Pancreas (tissue), 10 donors: ENCODE results near the gene LMBR1. TPM values are rescaled to one million over a fixed set of nuclear protein-coding genes. Genes with fewer than 3 reads are reported as not detected.

Experiments
- ATAC-seq, 4 donors: fragments of 200-7000 bp; cut with Tn5 transposase; one replicate each; pipeline versions ENCODE4 v1.8.0 to v1.9.1; 2020; ENCODE audit warnings: mild to moderate bottlenecking in 4 of 4, moderate library complexity in 4 of 4
- DNase-seq, 6 donors: peaks; one replicate each; pipeline ENCODE4 v3.0.0-alpha.2; 2020
- FAIRE-seq: peaks from 2 replicates; lab custom pipeline; 2012; peaks lifted over from hg19 to GRCh38; lab: Jason Lieb, UNC
- H3K27ac ChIP-seq, 4 donors: fragments of 200-600 bp; sonication (generic); 1 replicate in 3 of 4; 2 replicates in 1 of 4; pipeline versions ENCODE4 v1.5.0 to v1.8.0; 2020
- H3K27me3 ChIP-seq, 4 donors: fragments of 200-600 bp; one replicate each; pipeline ENCODE4 v1.8.0; 2021
- H3K36me3 ChIP-seq, 3 donors: fragments of 200-600 bp; sonication (generic) in 1 of 3; one replicate each; pipeline versions ENCODE4 v1.5.0 to v1.8.0; 2020 to 2021
- H3K4me1 ChIP-seq, 3 donors: fragments of 200-600 bp; one replicate each; pipeline ENCODE4 v1.8.0; 2021
- H3K4me3 ChIP-seq, 4 donors: fragments of 200-600 bp; sonication (generic) in 2 of 4; one replicate each; pipeline versions ENCODE4 v1.5.0 to v1.8.0; 2020 to 2021
- H3K9me3 ChIP-seq, 4 donors: fragments of 200-600 bp; one replicate each; pipeline ENCODE4 v1.8.0; 2021
- WGBS, 2 donors: extraction: QIAGEN DNeasy Blood & Tissue Kit; methylation state at CpG; one replicate each; pipeline ENCODE4 v1.1.7; 2013; 5-methylcytosine and 5-hydroxymethylcytosine counted together
- intact Hi-C, 3 donors: fragments of 100-400 bp; cut with DNase I; formaldehyde crosslinking; loops; one replicate each; pipeline versions ENCODE4 v1.11.1 to v1.14.2; 2022
- polyA plus RNA-seq, 2 donors: library from polyadenylated mRNA; stranded (reverse); fragments of 200-250 nt; gene quantifications; one replicate each; pipeline ENCODE4 v1.2.3, GENCODE V29; 2013
- total RNA-seq, 6 donors: library from RNA; stranded (reverse); fragmentation: NEBNext Ultra II Directional in 4 of 6; extraction: Animal tissue kit (Norgen Biotek cat#: 25700) in 4 of 6; gene quantifications; one replicate each; pipeline versions ENCODE4 v1.2.1 to v1.2.4, GENCODE V29; 2021 to 2023
- TF ChIP-seq, protein P1 (sequence below), 4 donors: fragments of 200-600 bp; sonication (generic) in 3 of 4; IDR thresholded peaks; one replicate each; pipeline versions ENCODE4 v1.5.0 to v1.8.0; 2021; ENCODE audit warnings: antibody characterized with exemption in 4 of 4
- donor health status: healthy with polysubstance abuse.
- donor health status: DM: no; HTN: no; CAD: no; lungs with moderate emphysema.
- donor health status: DM: no; HTN: no; CAD: no.
- donor health status: control.
- donor health status: control.
- donor health status: Bipolar disorder and iron deficiency.
- donor health status: DM: yes; HTN: yes; CAD: no.
- donor health status: DM: no; HTN: no; CAD: no.
- donor health status: DM: no; HTN: no; CAD: no.
- donor health status: DM: yes; HTN: yes; CAD: no.

Gene LMBR1
- total and polyA plus RNA-seq, 8 donors: 6.7 to 40.4 (median 24.7) TPM

DNA sequence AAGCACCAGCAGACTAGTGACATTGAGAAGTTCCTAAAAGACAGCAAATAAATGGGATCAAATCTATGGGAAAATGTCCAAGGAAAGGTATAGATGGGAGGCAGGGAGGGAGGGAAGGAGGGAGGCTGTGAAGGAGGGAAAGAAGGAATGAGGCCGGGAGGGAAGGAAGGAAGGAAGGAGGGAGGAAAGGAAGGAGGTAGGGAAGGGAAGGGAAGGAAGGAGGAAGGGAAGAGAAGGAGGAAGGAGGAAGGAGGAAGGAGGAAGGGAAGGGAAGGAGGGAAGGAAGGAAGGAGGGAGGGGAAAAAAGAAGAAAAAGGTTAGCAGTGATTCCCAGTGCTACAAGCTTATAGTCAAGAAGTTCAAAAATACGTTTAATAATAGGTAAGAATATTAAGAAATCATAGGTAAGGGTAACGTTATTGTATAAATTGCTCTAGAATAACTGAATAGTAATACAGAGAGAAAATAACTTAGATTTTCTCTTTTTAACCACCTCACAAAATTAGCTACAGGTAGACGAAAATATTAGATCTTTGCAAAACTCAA is 106.9 kb downstream of the LMBR1 start:
- Histone ChIP-seq H3K4me1 (peaks cover 0 to 2% (median 0%) of the 10 kb centered on the region in 3 donors), H3K27me3 (no peaks in the 10 kb centered on the region), H3K27ac (no peak overlapping the region), H3K4me3 (no peak overlapping the region), H3K36me3 (no peaks in the 10 kb centered on the region), H3K9me3 (no peaks in the 10 kb centered on the region)
- TF ChIP-seq, protein P1, sequence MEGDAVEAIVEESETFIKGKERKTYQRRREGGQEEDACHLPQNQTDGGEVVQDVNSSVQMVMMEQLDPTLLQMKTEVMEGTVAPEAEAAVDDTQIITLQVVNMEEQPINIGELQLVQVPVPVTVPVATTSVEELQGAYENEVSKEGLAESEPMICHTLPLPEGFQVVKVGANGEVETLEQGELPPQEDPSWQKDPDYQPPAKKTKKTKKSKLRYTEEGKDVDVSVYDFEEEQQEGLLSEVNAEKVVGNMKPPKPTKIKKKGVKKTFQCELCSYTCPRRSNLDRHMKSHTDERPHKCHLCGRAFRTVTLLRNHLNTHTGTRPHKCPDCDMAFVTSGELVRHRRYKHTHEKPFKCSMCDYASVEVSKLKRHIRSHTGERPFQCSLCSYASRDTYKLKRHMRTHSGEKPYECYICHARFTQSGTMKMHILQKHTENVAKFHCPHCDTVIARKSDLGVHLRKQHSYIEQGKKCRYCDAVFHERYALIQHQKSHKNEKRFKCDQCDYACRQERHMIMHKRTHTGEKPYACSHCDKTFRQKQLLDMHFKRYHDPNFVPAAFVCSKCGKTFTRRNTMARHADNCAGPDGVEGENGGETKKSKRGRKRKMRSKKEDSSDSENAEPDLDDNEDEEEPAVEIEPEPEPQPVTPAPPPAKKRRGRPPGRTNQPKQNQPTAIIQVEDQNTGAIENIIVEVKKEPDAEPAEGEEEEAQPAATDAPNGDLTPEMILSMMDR (IDR thresholded peaks at IDR 0.05): no peak
- WGBS, 2 donors: 91 to 94% methylated on average over 4 of the region's 4 CpGs
- intact Hi-C loops: no loop called here
- FAIRE-seq (no peak), ATAC-seq (no peak), DNase-seq (no peak)

DNA sequence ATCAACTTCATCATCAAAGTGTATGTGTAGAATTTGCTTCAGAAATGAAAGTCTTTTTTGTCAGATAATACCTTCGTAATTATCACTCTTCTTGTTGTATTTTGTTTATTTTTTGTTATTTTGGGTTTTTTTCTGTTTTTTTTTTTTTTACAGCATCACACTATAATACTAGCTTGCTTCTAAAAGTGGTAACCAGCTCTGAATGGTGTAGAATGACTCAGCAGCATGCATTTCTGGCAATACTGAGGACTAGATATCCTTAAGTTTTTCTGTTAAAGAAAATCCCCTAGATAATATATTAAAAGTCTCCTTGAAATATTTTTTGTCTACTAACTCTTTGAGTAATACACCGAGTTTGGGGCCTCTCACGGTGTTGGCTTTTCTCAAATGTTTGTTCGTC is 109.1 kb downstream of the LMBR1 start:
- Histone ChIP-seq H3K36me3 (no peaks in the 10 kb centered on the region), H3K4me3 (no peak overlapping the region), H3K4me1 (no peaks in the 10 kb centered on the region), H3K27ac (no peak overlapping the region), H3K9me3 (no peaks in the 10 kb centered on the region), H3K27me3 (no peaks in the 10 kb centered on the region)
- WGBS, 2 donors: 96 to 97% methylated on average over 4 of the region's 4 CpGs
- no peak for FAIRE-seq
- TF ChIP-seq, protein P1 (IDR thresholded peaks at IDR 0.05): no peak
- no peak for ATAC-seq
- intact Hi-C loops: no loop called here
- no peak for DNase-seq

DNA sequence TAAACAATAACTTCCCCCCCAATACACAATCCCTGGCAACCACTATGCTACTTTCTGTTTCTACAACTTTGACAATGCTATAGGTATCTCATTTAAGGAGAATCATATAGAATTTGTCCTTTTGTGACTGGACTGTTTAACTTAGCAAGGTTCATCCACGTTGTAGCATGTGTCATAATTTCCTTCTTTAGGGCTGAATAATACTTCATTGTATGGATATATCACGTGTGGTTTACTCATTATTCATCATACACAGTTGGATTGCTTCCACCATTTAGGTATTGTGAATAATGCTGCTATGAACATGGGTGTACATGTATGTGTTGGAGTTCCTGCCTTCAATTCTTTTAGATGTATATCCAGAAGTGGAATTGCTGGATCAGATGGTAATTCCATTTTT is 111.0 kb downstream of the LMBR1 start:
- FAIRE-seq: no peak
- TF ChIP-seq, protein P1 (IDR thresholded peaks at IDR 0.05): no peak
- no peak overlapping the region for H3K4me3 ChIP-seq
- ATAC-seq: no peak
- intact Hi-C loops: no loop called here
- H3K36me3 ChIP-seq: no peaks in the 10 kb centered on the region
- no peak overlapping the region for H3K27ac ChIP-seq
- H3K27me3 ChIP-seq: no peaks in the 10 kb centered on the region
- DNase-seq: no peak
- WGBS, 2 donors: 90 to 92% methylated on average over 2 of the region's 2 CpGs
- no peaks in the 10 kb centered on the region for H3K9me3 ChIP-seq
- H3K4me1 ChIP-seq: no peaks in the 10 kb centered on the region

DNA sequence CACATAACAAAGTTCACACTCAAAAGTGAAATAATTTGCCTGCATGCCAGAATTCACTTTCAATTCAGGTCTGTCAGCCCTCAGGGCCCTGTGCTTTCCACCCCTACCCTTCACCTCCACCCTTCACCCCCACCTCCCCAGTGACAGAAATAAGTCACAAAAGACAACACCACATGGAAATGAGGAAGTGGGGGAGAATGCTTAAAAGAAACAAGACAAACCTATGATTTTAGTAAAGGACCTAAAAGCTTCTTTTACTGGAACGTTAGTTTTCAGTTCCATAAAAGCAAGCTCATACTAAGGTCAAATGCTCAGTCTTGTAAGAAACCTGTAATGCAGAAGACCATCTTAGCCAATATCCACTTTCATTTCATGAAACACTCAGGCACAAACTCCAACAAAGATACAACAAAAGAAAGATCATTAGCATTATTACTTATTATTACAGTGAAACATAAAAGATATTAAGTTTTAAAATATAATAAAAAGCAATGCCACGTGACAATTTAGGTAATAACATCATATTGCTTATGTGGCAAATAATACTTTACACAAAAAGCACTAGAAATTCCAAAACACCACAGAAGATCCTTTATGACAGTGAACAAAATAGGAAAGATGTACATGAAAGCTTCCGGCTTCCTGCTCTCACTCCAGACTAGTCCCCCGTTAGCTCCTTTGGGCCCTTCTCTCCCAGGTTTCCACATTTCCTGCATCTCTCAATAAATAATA is 112.1 kb downstream of the LMBR1 start:
- ATAC-seq: no peak
- H3K4me3 ChIP-seq: no peak overlapping the region
- no peak for DNase-seq
- no peak for FAIRE-seq
- no peaks in the 10 kb centered on the region for H3K9me3 ChIP-seq
- no peaks in the 10 kb centered on the region for H3K36me3 ChIP-seq
- intact Hi-C loops: no loop called here
- no peaks in the 10 kb centered on the region for H3K4me1 ChIP-seq
- H3K27me3 ChIP-seq: no peaks in the 10 kb centered on the region
- TF ChIP-seq, protein P1 (IDR thresholded peaks at IDR 0.05): no peak
- H3K27ac ChIP-seq: no peak overlapping the region
- 94 to 96% methylated on average over 4 of the region's 4 CpGs for WGBS, 2 donors

DNA sequence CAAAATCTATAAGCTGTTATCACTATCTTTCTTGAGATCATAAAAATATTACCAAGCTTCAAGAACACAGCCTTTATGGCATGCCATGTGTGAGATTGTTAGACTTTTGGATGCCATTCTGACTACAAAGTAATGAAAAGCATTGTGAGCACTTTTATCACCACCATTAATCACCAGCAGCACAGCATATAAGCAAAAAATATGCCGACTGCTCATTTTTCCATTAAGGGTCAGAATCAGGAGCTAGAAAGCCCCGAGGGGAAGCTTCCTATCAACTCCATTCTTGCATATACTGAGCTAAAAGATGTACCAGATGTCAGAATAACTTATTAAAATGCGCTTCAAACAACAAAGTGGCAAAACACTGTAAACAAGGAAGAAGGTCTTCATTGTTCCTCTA is 114.3 kb downstream of the LMBR1 start:
- TF ChIP-seq, protein P1 (IDR thresholded peaks at IDR 0.05): no peak
- Histone ChIP-seq H3K27me3 (no peaks in the 10 kb centered on the region), H3K9me3 (no peaks in the 10 kb centered on the region), H3K4me3 (no peak overlapping the region), H3K4me1 (no peaks in the 10 kb centered on the region), H3K36me3 (no peaks in the 10 kb centered on the region), H3K27ac (no peak overlapping the region)
- DNase-seq: no peak
- no peak for FAIRE-seq
- ATAC-seq: no peak
- intact Hi-C loops: no loop called here
- WGBS, 2 donors: 62 to 72% methylated on average over 3 of the region's 3 CpGs
